GM19372 (cell line): ENCODE data around the gene TM4SF4.
A peak's percentile ranks its signal among the peaks of the same experiment; 100 is the strongest.

Source experiments
- ATAC-seq: cut with Tn5 transposase; IDR thresholded peaks from one replicate; pipeline ENCODE4 v1.9.1; 2021; ENCODE audit warnings: mild to moderate bottlenecking, low read depth, moderate library complexity; ENCODE audit not compliant: unreplicated experiment

The TM4SF4 gene

GRCh38 chr3:149480326-149481017 lies 6.0 kb downstream of the TM4SF4 start:
- peak; percentile 99 for ATAC-seq

DNA sequence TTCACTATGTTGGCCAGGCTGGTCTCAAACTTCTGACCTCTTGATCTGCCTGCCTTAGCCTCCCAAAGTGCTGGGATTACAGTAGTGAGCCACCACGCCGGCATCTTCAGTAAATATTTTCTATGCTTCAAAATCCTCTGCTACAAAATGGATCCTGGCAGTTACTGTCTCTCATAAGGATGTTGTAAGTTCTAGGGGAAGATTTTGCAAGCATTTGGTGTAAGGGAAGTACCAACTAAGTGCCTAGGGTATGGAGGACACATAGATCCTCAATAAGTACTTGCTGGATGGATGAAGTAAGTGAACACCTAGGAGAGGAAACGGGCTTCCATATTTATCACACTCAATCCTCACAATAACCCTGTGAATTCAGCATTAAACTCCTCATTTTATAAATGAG lies 6.6 kb downstream of the TM4SF4 start:
- ATAC-seq, result no peak

DNA sequence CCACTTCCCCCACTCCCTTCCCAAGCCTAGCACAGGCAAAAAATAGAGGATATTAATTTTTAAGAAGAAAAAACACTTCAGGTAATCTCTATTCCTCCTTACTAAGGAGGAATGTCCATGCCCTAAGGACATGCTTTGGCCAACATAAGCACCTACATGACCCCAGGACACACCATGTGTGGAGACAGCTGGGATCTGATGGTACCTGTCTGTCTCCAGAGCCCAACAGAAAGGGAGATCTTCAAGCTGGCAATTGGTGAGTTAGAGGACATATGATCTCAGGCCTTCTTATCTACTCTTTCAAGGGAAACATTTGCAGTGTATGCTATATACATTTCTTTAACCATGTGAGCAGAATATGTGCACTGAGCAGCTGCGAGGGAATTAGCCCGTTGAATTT lies 7.0 kb downstream of the TM4SF4 start:
- ATAC-seq, result no peak

DNA sequence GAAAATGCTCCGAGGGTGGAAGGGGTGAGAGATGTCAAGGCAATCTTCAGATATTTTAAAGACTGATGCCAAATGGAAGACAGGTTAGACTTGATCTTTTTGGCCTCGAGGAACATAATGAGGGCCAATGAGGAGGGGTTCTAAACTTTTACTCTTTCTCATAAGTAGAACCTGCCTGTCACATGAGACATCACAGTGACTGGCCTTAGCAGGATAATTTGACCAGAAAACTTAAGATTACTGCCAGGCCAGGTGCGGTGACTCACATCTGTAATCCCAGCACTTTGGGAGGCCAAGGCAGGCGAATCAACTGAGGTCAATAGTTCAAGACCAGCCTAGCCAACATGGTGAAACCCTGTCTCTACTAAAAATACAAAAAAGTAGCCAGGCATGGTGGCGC lies 12.2 kb downstream of the TM4SF4 start:
- ATAC-seq, result no peak

GRCh38 chr3:149487598-149488197 lies 13.2 kb downstream of the TM4SF4 start:
- ATAC-seq, result peak; percentile 81

GRCh38 chr3:149489060-149489690 lies 14.7 kb downstream of the TM4SF4 start:
- no peak for ATAC-seq

- ATAC-seq, result no peak
Measured at GRCh38 chr3:149490260-149490971, 15.9 kb downstream of the TM4SF4 start.

DNA sequence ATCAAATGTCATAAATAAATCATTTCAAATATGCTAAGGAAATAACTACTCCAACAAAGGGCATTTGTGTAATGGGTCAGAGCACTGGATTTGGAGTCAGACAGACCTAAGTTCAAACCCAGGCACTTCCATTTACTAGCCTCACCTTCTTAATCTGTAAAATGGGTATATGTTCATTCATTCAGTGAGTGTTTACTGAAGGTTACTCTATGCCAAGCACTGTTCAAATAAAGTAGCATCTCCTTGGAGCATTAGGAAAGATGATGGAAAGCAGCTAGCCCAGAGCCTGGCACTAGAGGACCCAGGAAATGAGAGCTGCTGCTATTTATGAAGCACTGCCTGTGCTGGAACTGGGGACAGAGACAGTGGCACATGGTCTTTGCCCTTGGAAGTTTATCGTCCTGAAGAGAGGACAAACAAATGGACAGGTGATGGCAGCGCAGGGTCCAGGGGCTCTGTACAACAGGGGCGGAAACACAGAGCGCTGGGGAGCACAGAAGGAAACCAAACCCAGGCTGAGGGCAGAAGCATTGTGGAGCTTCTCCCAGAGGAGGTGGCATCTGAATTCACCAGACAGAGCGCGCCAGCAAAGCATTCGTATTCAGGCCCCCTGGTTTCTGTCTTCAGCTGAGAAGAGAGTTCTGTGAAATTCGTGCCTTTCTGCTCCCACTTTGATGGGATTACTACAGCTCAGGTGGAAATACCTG lies 19.0 kb downstream of the TM4SF4 start:
- no peak for ATAC-seq

- no peak for ATAC-seq
Measured at GRCh38 chr3:149494022-149494758, 19.7 kb downstream of the TM4SF4 start.

- ATAC-seq, result no peak
Measured at GRCh38 chr3:149494759-149495580, 20.5 kb downstream of the TM4SF4 start.

DNA sequence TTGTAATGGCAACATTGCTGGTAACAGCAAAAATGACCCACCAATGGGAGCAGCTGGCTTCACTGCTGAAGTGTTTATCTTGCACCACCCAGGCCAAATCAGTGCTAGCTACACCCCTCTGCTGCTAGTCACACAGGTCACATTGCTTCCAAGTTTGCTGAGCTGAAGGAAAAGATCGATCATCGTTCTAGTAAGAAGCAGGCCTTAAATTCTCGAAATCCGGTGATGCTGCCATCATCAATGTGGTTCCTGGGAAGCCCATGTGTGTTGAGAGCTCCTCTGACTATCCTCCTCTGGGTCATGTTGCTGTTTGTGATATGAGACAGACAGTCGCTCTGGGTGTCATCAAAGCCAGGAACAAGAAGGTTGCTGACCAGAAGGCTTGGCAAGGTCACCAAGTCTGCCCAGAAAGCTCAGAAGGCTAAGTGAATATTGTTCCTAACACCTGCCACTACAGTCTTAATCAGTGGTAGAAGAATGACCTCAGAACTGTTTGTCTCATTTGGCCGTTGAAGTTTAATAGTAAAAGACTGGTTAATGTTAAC lies 21.2 kb downstream of the TM4SF4 start:
- no peak for ATAC-seq

DNA sequence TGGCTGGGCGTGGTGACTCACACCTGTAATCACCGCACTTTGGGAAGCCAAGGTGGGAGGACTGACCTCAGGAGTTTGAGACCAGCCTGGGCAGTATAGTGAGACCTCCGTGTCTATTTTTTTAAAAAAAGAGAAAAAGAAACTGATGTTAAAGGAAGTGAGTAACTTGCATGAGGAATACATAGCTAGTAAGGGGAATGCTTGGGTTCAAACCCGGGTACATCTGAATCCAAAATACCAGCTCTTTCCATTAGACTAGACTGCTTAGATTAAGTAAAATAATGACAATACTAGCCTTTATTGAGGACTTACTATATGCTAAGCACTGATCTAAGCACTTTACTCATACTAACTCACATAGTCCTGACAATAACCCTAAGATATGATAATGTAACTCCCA lies 22.4 kb downstream of the TM4SF4 start:
- ATAC-seq, result no peak

GRCh38 chr3:149497966-149498670 lies 23.6 kb downstream of the TM4SF4 start:
- ATAC-seq, result no peak

DNA sequence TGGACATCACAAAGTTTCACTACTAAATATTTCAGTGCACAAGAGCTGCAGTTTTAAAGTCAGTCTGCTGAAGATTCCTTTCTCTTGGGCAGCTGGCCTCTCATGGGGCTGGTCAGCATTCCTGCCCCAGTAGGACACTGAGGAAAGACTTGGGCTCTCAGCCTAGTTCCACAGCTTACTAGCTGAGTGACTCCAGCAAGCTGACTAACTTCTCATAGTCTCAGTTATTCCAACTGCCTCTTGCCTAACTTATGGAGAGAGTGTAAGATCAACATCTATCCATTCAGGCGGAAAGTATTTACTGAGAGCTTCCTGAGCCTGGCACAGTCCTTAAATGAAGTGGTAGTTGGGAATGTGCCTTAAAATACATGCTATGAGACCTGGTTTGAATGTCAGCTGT lies 27.0 kb downstream of the TM4SF4 start:
- ATAC-seq, result no peak

- no peak for ATAC-seq
Measured at GRCh38 chr3:149502438-149502837, 27.9 kb downstream of the TM4SF4 start.

DNA sequence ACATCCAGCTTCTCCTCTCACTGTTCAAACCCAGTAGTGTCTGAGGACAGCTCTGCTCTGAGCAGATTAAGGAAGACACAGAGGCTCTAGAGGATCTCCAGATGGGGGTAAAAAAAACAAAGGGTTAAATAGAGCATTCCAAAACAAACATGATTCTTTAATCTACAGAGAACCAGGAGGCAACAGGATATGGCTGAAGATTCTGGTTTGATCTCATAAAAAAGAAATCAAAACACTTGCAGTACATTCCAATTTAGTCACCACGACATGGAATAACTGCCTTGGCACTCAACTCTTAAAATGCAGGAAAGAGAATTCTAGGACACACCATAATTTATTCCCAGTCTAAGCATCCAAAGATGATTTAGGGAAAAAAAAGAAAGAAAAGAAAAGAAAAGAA lies 32.0 kb downstream of the TM4SF4 start:
- ATAC-seq, result no peak

GRCh38 chr3:149506965-149507364 lies 32.5 kb downstream of the TM4SF4 start:
- no peak for ATAC-seq
